DND-41 (cell line): ENCODE measurements around the gene LTO1.

Source experiments
- ATAC-seq: fragments of 200-7000 bp; cut with Tn5 transposase; 3 replicates; pipeline ENCODE4 v1.9.1; 2021; ENCODE audit warnings: low read depth; ENCODE audit not compliant: insufficient read depth
- DNase-seq: peaks from one replicate; pipeline ENCODE4 v3.0.0-alpha.2; 2020
- H2AFZ ChIP-seq: 2 replicates; pipeline ENCODE4 v1.6.0; 2012; ENCODE audit warnings: low read depth, low read length
- H3K27ac ChIP-seq: 2 replicates; pipeline ENCODE4 v1.5.1; 2012; ENCODE audit warnings: low read length, inconsistent platforms
- H3K27me3 ChIP-seq: fragments of 200-600 bp; sonication (generic); 2 replicates; pipeline ENCODE4 v1.6.0; 2012; ENCODE audit warnings: low read length, mild to moderate bottlenecking, inconsistent platforms; ENCODE audit not compliant: insufficient read depth, poor library complexity
- H3K36me3 ChIP-seq: 2 replicates; pipeline ENCODE4 v1.5.1; 2012; ENCODE audit warnings: low read length, inconsistent platforms; ENCODE audit not compliant: insufficient read depth
- H3K4me1 ChIP-seq: 2 replicates; pipeline ENCODE4 v1.5.1; 2012; ENCODE audit warnings: mild to moderate bottlenecking, low read length; ENCODE audit not compliant: insufficient read depth
- H3K4me2 ChIP-seq: 2 replicates; pipeline ENCODE4 v1.6.0; 2012; ENCODE audit warnings: mild to moderate bottlenecking, moderate library complexity, low read length, inconsistent platforms; ENCODE audit not compliant: insufficient read depth
- H3K4me3 ChIP-seq, 2 experiments: fragments of 200-600 bp in 1 of 2; shearing (Covaris generic) in 1 of 2; 2 replicates each; pipeline ENCODE4 v1.5.1; 2012 to 2016; ENCODE audit warnings: inconsistent platforms in 2 of 2, low read length in 2 of 2, mild to moderate bottlenecking in 2 of 2, low read depth in 1 of 2, moderate library complexity in 1 of 2
- H3K79me2 ChIP-seq: 2 replicates; pipeline ENCODE4 v1.6.0; 2012; ENCODE audit warnings: low read length, inconsistent platforms; ENCODE audit not compliant: insufficient read depth
- H3K9ac ChIP-seq: 2 replicates; pipeline ENCODE4 v1.6.0; 2012; ENCODE audit warnings: low read depth, mild to moderate bottlenecking, inconsistent platforms, low read length, moderate library complexity
- H3K9me3 ChIP-seq: 2 replicates; pipeline ENCODE4 v1.5.1; 2012; ENCODE audit warnings: low read length, moderate library complexity, mild to moderate bottlenecking, inconsistent platforms; ENCODE audit not compliant: insufficient read depth, severe bottlenecking
- H4K20me1 ChIP-seq: 2 replicates; pipeline ENCODE4 v1.6.0; 2012; ENCODE audit warnings: low read length; ENCODE audit not compliant: insufficient read depth
- EZH2 ChIP-seq: IDR thresholded peaks from 3 replicates; pipeline ENCODE4 v1.6.1; 2012; ENCODE audit warnings: borderline replicate concordance, low read depth, mild to moderate bottlenecking, moderate library complexity, low read length, inconsistent platforms; ENCODE audit not compliant: severe bottlenecking
- TF ChIP-seq, protein P1 (sequence below): IDR thresholded peaks from 2 replicates; pipeline ENCODE4 v1.5.1; 2012; ENCODE audit warnings: borderline replicate concordance, low read length, moderate library complexity, mild to moderate bottlenecking; ENCODE audit not compliant: poor library complexity, severe bottlenecking; ENCODE audit errors: extremely low read depth

The LTO1 gene

DNA sequence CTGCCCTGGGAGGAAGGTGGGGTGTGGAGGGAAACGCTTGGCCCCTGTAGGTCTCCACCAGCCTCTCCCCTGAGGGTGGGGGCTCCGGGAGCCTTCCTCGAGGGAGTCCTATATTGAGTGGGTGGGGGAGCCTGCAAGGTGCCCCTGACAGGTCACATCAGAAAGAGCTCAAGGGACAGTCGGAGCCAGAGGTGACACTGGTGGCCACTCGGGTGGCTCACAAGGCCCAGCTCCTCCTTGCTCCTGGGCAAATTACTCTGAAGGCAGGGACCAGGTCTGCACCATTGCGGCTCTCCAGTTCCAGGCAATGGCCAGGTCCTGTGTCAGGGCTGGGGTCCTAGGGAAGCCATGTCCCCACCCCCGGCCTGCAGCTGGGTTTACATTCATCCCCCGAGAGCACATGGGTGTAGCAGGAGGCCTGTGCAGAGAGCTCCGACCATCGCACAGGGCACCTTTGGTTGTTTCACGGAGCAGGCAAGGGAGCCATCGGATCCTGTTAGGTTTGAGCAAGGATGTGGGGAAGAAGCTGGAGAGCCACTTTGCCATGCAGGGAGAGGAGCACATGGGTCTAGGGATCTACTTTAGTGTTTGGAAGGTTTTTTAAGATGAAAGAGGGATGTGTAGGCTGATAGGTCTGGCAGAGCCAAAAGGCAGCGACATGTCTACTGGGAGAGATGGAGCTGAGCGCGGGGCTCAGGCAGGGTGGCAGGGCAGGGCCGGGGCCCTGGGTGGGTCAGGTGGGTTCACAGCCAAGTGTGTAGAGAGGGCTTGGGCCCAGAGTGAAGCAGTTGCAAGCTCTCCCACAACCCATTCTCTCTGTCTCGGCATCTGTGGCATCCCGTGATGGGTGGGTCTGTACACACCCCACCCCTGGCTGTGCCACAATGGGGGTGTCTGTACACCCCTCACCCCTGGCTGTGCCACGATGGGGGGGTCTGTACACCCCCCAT is 19.4 kb downstream of the LTO1 start:
- H3K9ac ChIP-seq = no peak overlapping the region

DNA sequence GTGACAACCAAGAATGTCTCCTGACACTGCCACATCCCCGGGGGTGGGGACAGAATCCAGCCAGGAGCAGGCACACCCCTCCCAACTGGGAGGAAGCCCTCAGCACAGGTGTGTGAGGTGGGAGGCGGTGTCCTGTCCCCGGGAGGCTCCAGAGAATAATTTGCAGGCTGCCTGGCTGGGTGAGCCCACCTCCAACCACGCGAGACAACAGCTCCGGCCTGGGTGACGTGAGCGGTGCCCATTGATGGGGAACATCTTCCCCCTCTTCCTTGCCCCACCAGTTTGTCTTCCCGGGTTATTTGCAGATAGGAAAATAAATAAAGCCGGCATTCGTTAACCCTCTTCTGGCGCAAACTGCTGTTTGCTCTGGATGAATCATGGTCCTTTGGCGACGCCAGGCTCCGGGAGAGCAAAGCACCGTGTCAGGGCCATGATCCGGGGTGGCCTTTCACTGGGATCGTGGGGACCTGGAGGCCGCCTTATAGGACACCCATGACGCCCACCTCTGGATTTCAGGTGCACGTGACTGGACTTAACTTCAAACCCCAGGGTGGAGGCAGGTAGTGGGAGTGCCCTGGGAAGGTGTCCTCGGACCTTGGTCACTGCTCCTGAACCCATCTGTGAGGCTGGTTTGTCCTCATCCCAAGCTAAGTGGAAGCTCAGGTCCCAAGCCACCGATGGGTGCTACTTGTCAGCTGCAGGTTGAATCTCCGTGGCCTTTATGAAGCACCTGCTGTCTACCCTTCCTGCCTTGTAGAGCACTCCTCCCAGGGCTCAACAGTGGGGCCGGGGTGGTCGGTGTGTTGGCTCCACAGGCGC is 20.3 kb downstream of the LTO1 start:
- ATAC-seq = no peak
- H2AFZ ChIP-seq = no peak overlapping the region
- H3K9me3 ChIP-seq = no peaks in the 10 kb centered on the region
- H3K36me3 ChIP-seq = no peaks in the 10 kb centered on the region
- H3K4me2 ChIP-seq = no peak overlapping the region
- no peaks in the 10 kb centered on the region for H3K27me3 ChIP-seq
- no peak overlapping the region for H3K4me3 ChIP-seq
- H3K79me2 ChIP-seq = no peaks in the 10 kb centered on the region
- no peak overlapping the region for H3K27ac ChIP-seq
- no peaks in the 10 kb centered on the region for H3K4me1 ChIP-seq
- H4K20me1 ChIP-seq = peaks cover 3% of the 10 kb centered on the region; the same call in 1 of the 2 replicates
- no peak for DNase-seq
- TF ChIP-seq EZH2 = no peak
- TF ChIP-seq, protein P1, sequence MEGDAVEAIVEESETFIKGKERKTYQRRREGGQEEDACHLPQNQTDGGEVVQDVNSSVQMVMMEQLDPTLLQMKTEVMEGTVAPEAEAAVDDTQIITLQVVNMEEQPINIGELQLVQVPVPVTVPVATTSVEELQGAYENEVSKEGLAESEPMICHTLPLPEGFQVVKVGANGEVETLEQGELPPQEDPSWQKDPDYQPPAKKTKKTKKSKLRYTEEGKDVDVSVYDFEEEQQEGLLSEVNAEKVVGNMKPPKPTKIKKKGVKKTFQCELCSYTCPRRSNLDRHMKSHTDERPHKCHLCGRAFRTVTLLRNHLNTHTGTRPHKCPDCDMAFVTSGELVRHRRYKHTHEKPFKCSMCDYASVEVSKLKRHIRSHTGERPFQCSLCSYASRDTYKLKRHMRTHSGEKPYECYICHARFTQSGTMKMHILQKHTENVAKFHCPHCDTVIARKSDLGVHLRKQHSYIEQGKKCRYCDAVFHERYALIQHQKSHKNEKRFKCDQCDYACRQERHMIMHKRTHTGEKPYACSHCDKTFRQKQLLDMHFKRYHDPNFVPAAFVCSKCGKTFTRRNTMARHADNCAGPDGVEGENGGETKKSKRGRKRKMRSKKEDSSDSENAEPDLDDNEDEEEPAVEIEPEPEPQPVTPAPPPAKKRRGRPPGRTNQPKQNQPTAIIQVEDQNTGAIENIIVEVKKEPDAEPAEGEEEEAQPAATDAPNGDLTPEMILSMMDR = no peak
- no peak overlapping the region for H3K9ac ChIP-seq

More for the DNA sequence above, 19.4 kb downstream of the LTO1 start:
- DNase-seq (no peak), ATAC-seq (no peak)
- H3K9me3 ChIP-seq = no peaks in the 10 kb centered on the region
- H3K79me2 ChIP-seq = no peaks in the 10 kb centered on the region
- H3K4me2 ChIP-seq = no peak overlapping the region
- H3K4me1 ChIP-seq = no peaks in the 10 kb centered on the region
- no peaks in the 10 kb centered on the region for H3K27me3 ChIP-seq
- no peak overlapping the region for H3K4me3 ChIP-seq
- H4K20me1 ChIP-seq = peaks cover 3% of the 10 kb centered on the region; the same call in 1 of the 2 replicates
- H3K27ac ChIP-seq = no peak overlapping the region
- H2AFZ ChIP-seq = no peak overlapping the region
- TF ChIP-seq, protein P1 = no peak
- no peak for TF ChIP-seq EZH2
- no peaks in the 10 kb centered on the region for H3K36me3 ChIP-seq

DNA sequence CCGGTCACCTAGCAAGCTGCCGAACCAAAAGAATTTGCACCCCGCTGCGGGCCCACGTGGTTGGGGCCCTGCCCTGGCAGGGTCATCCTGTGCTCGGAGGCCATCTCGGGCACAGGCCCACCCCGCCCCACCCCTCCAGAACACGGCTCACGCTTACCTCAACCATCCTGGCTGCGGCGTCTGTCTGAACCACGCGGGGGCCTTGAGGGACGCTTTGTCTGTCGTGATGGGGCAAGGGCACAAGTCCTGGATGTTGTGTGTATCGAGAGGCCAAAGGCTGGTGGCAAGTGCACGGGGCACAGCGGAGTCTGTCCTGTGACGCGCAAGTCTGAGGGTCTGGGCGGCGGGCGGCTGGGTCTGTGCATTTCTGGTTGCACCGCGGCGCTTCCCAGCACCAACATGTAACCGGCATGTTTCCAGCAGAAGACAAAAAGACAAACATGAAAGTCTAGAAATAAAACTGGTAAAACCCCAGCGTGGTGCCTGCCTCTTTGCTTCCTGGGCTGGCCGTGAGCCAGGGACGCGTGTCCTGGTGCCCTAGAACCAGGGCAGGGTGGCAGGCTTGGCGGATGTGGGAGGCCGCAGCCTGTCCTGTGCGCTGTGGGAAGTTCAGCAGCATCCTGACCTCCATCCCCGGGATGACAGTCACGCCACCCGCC is 21.0 kb downstream of the LTO1 start:
- DNase-seq (no peak), ATAC-seq (no peak)
- Histone ChIP-seq H3K4me1 (no peaks in the 10 kb centered on the region), H3K9ac (no peak overlapping the region), H4K20me1 (peaks cover 3% of the 10 kb centered on the region; the same call in 1 of the 2 replicates), H3K27ac (no peak overlapping the region), H3K79me2 (no peaks in the 10 kb centered on the region), H2AFZ (no peak overlapping the region), H3K9me3 (no peaks in the 10 kb centered on the region), H3K4me2 (no peak overlapping the region), H3K4me3 (no peak overlapping the region), H3K36me3 (no peaks in the 10 kb centered on the region), H3K27me3 (no peaks in the 10 kb centered on the region)
- TF ChIP-seq EZH2 = no peak
- TF ChIP-seq, protein P1 = no peak
